AG10803 (cell line): ENCODE results near the gene ARL16.
A peak's percentile ranks its signal among the peaks of the same experiment; 100 is the strongest.

ENCODE experiments used
- DNase-seq: peaks from one replicate; pipeline ENCODE4 v3.0.0; 2010; ENCODE audit warnings: low read depth
- H3K4me3 ChIP-seq: 2 replicates; pipeline ENCODE4 v1.5.1; 2011; ENCODE audit warnings: mild to moderate bottlenecking, low read length, control low read depth
- CTCF ChIP-seq: conservative IDR thresholded peaks from 2 replicates; pipeline ENCODE4 v1.5.1; 2011; ENCODE audit warnings: mild to moderate bottlenecking, low read length, control low read depth, inconsistent platforms

The ARL16 gene

GRCh38 chr17:81636505-81637288 lies 46.9 kb downstream of the ARL16 start, which contains the start of the genes NPLOC4 and TSPAN10:
Gene NPLOC4, minus strand, starts transcription at chr17:81637112. Its CDS starts 182 bp downstream, at chr17:81636930.
Gene TSPAN10, plus strand, starts transcription at chr17:81637196. Its CDS starts 5,217 bp downstream, at chr17:81642413.
- peak within 1 kb of the TSS; percentile 91 for H3K4me3 ChIP-seq
- no peak for TF ChIP-seq CTCF
- DNase-seq, result peak; percentile 79

- H3K4me3 ChIP-seq, result peak overlapping the region; percentile 91
- DNase-seq, result peak; percentile 49
- no peak for TF ChIP-seq CTCF
Observed at GRCh38 chr17:81635973-81636504, 47.6 kb downstream of the ARL16 start.

GRCh38 chr17:81635431-81635830 lies 48.2 kb downstream of the ARL16 start:
- H3K4me3 ChIP-seq, result peak overlapping the region; percentile 91
- no peak for TF ChIP-seq CTCF
- no peak for DNase-seq

GRCh38 chr17:81631482-81631881 lies 52.1 kb downstream of the ARL16 start:
- TF ChIP-seq CTCF, result no peak
- no peak overlapping the region for H3K4me3 ChIP-seq
- DNase-seq, result no peak
